GM21825 (cell line): ENCODE measurements around the gene OR2V2.

ENCODE experiments used
- ATAC-seq: cut with Tn5 transposase; IDR thresholded peaks from one replicate; pipeline ENCODE4 v1.9.1; 2021; ENCODE audit warnings: mild to moderate bottlenecking, moderate library complexity; ENCODE audit not compliant: unreplicated experiment

Gene OR2V2

DNA sequence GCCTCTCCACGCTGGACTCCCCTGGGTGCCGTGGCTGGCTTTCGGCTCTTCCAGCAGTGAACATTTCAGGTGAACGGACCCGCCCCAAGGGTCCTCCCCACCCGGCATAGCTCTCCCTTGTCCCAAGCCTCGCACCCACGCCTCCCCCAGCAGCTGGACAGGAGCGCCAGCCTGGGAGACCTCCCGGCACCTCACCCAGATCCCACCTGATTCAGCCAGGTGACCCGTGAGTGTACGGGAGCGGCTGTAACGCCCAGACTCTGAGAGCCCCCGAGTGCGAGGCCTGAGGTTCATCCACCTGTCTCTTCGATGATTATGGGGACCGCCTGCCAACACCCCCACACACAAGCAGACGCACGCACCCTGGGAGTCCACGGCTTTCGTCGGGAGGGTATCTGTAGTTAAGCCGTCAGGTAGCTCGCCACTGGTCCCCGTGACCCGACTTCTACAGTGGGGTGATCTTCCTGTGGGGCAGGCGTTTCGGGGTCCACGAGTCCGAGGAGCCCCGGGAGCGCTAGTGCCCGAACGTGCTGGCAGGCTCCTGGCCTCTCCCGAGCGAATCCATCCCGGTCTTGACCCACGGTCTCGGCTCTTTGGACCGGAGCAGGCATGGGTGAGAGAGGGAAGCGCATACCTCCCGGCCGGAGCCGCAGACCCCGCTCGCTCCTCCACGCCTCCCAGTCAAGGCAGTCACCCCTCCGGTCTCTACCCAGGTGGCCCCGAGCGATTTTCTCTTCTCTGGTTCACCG lies 42.8 kb downstream of the OR2V2 start:
- ATAC-seq = no peak

GRCh38 chr5:181190711-181191525 lies 43.5 kb downstream of the OR2V2 start:
- ATAC-seq = peak; percentile 4

DNA sequence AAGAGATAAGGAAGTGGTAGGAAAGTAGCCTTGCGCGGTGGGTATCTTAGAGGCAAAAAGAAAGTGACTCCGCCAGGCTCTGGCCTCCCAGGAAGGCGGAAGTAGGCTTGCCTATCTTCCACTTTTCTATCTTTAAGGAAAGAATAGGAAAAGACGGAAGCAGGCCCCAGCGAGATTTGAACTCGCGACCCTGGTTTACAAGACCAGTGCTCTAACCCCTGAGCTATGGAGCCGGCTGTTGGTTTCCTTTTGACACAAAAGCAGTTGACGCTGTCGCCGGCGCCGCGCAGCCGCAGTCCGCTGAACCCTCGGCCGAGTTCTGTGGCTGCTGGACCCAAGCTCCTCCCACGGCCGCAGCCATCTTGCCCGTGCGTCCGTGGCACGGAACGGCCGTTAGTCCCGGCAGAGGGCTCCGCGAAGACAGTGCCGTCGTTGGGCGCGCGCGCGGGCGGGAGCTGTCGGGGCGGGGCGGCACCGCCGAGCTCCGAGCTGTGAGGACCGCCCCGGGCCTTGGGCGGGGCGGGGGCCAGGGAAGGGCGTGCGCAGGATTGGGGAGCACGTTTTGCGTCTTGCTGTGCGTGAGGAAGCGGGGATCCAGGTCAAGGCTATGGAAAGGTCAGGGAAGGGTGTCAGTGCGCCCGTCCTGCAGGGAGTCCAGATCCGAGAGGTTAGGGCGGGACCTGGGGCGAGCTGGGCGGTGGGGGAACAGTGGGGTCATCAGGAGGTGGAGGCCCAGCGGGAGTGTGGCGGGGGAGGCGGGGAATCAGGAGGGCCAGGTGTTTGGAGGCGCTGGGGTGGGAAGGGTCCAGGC lies 44.3 kb downstream of the OR2V2 start:
- ATAC-seq = peak; percentile 50

GRCh38 chr5:181192337-181193046 lies 45.1 kb downstream of the OR2V2 start:
- no peak for ATAC-seq

- no peak for ATAC-seq
Observed at GRCh38 chr5:181193656-181194055, 46.3 kb downstream of the OR2V2 start.

- ATAC-seq = no peak
Observed at GRCh38 chr5:181194489-181195248, 47.3 kb downstream of the OR2V2 start.

DNA sequence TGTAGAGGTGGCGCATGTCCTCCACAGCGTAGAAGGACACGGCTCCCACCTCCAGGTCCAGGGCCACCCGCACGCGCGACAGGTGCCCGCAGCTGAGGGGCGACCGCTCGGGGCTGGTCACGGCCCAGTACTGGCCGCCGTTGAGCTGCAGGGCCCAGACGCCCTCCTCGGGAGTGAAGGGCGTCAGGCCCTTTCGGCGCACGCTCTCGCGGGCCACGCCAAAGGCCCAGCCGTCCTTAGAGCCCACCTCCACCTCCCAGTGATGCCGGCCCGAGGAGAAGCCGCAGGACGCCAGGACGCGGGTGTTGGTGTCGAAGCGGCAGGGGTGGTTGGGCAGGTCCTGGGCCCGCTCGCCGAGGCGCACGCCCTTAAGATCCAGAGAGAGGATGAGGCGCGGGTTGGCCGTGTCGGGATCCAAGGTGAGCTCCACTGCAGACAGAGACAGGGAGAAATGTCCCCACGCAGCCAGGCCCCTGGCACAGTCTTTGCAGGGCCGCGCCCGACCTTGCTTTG lies 47.9 kb downstream of the OR2V2 start:
- ATAC-seq = no peak

DNA sequence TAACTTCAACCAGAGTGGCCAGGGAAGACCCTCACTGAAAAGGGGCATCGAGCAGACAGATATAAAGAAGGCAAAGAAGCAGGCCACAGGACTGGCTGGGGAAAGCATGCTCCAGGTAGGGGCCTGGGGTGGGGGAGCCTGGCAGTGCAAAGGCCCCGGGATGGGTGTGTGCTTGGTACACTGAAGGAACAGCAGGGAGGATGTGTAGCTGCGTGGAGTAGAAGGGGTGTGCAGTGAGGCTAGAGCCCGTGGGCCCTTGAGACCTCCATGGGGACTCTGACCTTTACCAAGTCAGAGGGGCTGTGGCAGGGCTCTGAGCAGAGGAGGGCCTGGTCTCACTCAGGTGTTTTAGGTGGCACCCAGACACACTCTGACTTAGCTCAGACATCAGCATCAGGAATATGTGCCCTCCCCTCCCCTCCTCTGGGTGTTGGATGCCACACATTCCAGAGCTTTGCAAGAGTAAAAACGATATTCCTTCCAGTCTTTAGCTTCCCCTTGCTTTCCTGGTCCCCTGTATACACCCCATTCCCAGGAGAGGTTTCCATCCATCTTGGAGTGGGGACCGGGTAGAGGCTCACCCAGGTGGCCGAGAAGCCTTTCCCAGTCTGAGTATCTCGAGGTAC lies 50.1 kb downstream of the OR2V2 start:
- no peak for ATAC-seq

GRCh38 chr5:181198106-181198685 lies 50.8 kb downstream of the OR2V2 start:
- no peak for ATAC-seq

DNA sequence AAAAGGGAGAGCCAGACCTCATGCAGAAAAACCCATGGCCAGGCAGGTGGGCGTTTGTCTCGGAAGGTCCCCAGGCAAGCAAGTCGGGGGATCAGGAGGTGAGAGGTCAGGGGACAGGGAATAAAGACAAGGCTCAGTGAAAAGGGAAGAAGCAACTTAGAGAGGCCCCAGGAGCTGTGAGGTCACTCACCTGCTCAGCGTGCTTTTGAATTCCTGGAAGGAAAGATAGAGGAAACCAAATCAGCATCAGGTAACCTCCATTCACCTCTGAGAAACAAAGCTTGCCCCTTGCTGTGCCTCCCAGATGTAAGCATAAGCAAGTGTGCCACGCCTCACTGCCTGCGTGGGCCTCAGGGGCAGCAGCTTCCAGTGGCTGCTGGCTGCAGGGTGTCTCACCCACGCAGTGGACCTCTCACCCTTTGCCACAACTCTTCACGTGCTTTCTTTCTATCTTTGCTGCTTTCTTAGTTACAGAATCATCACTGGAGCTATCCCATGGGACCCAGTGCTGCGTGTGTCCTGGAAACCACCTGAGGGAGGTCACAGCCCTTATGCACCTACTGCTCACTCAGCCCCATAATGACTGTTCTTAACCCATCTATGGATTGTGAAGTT lies 51.6 kb downstream of the OR2V2 start:
- ATAC-seq = peak; percentile 61

DNA sequence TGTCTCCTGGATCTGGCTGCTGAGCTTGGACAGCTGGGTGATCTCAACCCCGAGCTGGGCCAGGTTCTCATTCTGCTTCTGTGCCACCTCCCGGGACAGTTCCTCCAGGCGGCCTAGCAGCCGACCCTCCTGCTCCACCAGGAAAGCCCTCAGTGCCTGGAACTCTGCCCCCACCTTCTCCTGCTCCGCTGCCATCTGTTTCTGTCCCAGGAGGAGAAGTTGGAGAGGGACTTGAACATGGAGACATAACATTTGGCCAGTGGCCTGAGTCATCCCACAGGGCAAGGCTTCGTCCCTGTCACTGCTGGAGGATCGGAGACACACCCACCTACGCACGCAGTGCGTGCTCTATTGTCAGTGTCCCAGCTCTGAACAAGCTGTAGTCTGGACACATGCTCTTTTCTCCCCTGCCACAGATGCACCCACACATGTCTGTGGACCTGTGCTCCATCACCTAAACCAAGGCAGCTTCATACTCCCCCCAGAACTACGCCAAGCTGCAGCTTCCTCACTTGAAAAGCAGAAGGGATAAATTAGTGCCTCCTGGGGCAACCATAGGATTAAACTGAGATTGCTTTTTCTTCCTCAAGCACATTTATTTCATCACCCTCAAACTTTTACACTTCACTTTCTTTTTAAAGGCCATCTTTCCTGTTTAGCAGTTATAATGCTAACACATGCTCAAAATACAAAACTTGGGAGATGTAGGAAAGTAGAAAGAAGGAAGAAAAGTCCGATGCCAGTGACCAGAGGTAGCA lies 52.7 kb downstream of the OR2V2 start:
- no peak for ATAC-seq

- no peak for ATAC-seq
Observed at GRCh38 chr5:181200816-181201215, 53.4 kb downstream of the OR2V2 start.

DNA sequence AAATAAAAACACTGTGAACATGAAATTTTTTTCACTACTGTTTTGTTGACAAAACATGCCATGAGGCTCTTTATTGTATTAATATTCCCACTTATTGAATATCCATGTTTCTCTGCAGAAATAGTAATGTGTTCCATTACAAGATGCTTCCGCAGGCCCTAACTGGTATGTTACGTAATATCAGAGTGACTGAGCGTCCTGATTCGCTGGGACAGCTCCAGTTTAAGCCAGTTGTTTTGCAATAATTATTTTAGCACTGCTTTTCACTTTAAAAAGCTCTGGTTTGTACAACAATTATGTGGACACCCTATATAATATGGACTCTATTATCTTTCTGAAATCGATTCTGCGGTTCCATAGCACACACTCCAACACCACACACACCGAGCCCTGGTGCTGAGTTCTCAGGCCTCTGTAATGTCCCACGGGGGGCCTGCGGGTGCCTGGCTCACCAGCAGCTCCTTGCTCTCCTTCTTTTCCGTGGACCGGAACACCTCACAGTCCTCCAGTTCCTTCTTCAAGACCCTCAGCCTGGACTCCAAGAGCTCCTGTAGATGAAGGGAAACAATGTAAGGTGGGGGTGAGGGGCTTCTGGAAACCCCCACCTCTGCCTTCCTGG lies 55.8 kb downstream of the OR2V2 start:
- no peak for ATAC-seq

DNA sequence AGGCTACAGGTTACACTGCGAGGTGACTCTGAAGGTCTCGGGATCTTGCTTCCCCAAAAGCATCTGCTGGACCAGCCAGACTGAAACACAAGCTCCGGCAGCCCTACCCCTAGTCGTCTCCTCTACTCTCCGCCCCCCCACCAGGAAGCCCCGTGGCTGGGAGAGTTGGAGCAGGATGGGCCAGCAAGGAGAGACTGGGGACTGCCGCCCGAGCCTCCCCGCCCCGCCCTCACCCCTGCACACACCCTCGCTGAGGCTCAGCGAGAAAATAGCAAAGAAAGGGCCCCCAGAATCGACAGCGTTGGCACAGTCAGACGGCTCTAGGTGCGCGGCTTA lies 56.4 kb downstream of the OR2V2 start:
- ATAC-seq = no peak

- no peak for ATAC-seq
Observed at GRCh38 chr5:181204113-181204825, 56.9 kb downstream of the OR2V2 start.

GRCh38 chr5:181204826-181205760 lies 57.7 kb downstream of the OR2V2 start, which contains the start of gene TRIM7:
TSS of gene TRIM7 (minus strand) at chr5:181205196. CDS start at chr5:181205110, 86 bp downstream.
- ATAC-seq = no peak
